ENCODE measurements around the gene CD99. TPM values are rescaled to one million over a fixed set of nuclear protein-coding genes. Genes with fewer than 3 reads are reported as not detected.

The CD99 gene
- total RNA-seq, 1 experiment from 2014 or later = 77.9 TPM

DNA sequence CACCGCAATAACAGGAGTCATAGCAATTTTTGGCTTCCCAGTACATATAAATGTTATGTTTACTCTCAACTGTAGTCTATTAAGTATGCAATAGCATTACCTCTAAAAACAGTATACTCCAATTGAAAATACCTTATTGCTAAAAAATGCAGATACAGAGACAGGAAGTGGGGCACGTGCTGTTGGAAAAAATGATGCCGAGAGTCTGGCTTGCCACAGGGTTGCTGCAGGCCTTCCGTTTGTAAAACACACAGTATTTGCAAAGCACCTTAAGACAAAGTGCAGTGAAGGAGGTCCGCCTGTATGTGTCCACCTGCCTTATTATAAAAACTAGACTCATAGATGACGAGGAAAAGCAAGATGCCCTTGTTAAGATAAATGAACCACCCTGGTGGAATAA lies 23.5 kb downstream of the CD99 start (continued):
- TF ChIP-seq, protein P1, sequence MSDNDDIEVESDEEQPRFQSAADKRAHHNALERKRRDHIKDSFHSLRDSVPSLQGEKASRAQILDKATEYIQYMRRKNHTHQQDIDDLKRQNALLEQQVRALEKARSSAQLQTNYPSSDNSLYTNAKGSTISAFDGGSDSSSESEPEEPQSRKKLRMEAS (CRISPR knock-in tag; IDR thresholded peaks at IDR 0.05) = no peak
- TF ChIP-seq HMGXB4 (CRISPR knock-in tag; IDR thresholded peaks at IDR 0.05) = no peak
- TF ChIP-seq IRF1 (CRISPR knock-in tag; IDR thresholded peaks at IDR 0.05) = no peak
- no peak for TF ChIP-seq ZNF396 (CRISPR knock-in tag; IDR thresholded peaks at IDR 0.05; ENCODE audit: borderline replicate concordance)

DNA sequence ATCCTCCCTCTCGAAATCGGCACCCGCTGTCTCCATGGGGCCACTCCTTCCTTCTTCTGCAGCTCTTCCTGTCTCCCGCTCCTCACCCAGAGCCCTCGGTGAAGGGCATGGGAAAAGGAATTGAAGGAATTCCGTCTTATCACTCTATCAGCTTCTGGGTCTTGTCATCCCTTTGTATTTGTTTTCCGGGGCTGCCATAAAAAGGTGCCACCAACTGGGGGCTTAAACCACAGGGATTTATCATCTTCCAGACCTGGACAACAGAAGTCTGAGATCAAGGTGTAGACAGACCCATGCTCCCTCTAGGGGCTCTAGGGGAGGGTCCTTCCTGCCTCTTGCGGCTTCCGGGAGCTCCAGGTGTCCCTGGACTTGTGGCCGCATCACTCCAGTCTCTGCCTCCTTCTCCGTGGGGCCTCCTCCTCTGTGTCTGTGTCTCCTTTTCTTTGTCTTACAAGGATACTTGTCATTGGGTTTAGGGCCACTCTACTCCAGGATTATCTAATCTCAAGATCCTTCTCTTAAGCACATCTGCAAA lies 24.0 kb downstream of the CD99 start:
- DNase-seq (ENCODE audit: low spot score) = no peak
- H3K4me1 Mint-ChIP-seq = peaks cover 12% of the 10 kb centered on the region
- peak; percentile 26; the same call in 1 of the 2 replicates for ATAC-seq
- peaks cover 9% of the 10 kb centered on the region for H3K36me3 Mint-ChIP-seq
- no peaks in the 10 kb centered on the region for H3K9me3 Mint-ChIP-seq
- POLR2A ChIA-PET = no interaction called here
- H3K4me3 Mint-ChIP-seq = no peak overlapping the region
- H3K27me3 Mint-ChIP-seq (ENCODE audit: low read depth) = no peaks in the 10 kb centered on the region
- no peak for TF ChIP-seq JUN (CRISPR knock-in tag; IDR thresholded peaks at IDR 0.05)
- no peak for TF ChIP-seq ARID4B (CRISPR knock-in tag; IDR thresholded peaks at IDR 0.05; ENCODE audit: borderline replicate concordance)
- TF ChIP-seq MXD4 (CRISPR knock-in tag; IDR thresholded peaks at IDR 0.05; ENCODE audit: borderline replicate concordance) = no peak
- TF ChIP-seq, protein P2, sequence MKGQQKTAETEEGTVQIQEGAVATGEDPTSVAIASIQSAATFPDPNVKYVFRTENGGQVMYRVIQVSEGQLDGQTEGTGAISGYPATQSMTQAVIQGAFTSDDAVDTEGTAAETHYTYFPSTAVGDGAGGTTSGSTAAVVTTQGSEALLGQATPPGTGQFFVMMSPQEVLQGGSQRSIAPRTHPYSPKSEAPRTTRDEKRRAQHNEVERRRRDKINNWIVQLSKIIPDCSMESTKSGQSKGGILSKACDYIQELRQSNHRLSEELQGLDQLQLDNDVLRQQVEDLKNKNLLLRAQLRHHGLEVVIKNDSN (CRISPR knock-in tag; IDR thresholded peaks at IDR 0.05) = no peak
- TF ChIP-seq, protein P3, sequence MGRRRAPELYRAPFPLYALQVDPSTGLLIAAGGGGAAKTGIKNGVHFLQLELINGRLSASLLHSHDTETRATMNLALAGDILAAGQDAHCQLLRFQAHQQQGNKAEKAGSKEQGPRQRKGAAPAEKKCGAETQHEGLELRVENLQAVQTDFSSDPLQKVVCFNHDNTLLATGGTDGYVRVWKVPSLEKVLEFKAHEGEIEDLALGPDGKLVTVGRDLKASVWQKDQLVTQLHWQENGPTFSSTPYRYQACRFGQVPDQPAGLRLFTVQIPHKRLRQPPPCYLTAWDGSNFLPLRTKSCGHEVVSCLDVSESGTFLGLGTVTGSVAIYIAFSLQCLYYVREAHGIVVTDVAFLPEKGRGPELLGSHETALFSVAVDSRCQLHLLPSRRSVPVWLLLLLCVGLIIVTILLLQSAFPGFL (CRISPR knock-in tag; IDR thresholded peaks at IDR 0.05; ENCODE audit: borderline replicate concordance) = no peak
- no peak for TF ChIP-seq E2F4 (CRISPR knock-in tag; IDR thresholded peaks at IDR 0.05; ENCODE audit: borderline replicate concordance, low read depth)
- no peak for TF ChIP-seq ZNF263 (CRISPR knock-in tag; IDR thresholded peaks at IDR 0.05; ENCODE audit: low read depth)
- TF ChIP-seq ZNF232 (CRISPR knock-in tag; IDR thresholded peaks at IDR 0.05) = no peak
- TF ChIP-seq NR3C1 (CRISPR knock-in tag; conservative IDR thresholded peaks at IDR 0.05; ENCODE audit: low read depth) = no peak
- TF ChIP-seq NFATC4 (CRISPR knock-in tag; IDR thresholded peaks at IDR 0.05) = no peak
- TF ChIP-seq SP1 (CRISPR knock-in tag; conservative IDR thresholded peaks at IDR 0.05) = no peak
- TF ChIP-seq PRRX2 (CRISPR knock-in tag; IDR thresholded peaks at IDR 0.05) = no peak
- TF ChIP-seq RORB (CRISPR knock-in tag; IDR thresholded peaks at IDR 0.05) = no peak
- TF ChIP-seq NR1H2 (CRISPR knock-in tag; IDR thresholded peaks at IDR 0.05) = no peak
- TF ChIP-seq ZNF138 (CRISPR knock-in tag; conservative IDR thresholded peaks at IDR 0.05) = no peak
- no peak for TF ChIP-seq EMX1 (CRISPR knock-in tag; IDR thresholded peaks at IDR 0.05)
- TF ChIP-seq NFYB (CRISPR knock-in tag; conservative IDR thresholded peaks at IDR 0.05; ENCODE audit: low read depth) = no peak
- TF ChIP-seq, protein P4, sequence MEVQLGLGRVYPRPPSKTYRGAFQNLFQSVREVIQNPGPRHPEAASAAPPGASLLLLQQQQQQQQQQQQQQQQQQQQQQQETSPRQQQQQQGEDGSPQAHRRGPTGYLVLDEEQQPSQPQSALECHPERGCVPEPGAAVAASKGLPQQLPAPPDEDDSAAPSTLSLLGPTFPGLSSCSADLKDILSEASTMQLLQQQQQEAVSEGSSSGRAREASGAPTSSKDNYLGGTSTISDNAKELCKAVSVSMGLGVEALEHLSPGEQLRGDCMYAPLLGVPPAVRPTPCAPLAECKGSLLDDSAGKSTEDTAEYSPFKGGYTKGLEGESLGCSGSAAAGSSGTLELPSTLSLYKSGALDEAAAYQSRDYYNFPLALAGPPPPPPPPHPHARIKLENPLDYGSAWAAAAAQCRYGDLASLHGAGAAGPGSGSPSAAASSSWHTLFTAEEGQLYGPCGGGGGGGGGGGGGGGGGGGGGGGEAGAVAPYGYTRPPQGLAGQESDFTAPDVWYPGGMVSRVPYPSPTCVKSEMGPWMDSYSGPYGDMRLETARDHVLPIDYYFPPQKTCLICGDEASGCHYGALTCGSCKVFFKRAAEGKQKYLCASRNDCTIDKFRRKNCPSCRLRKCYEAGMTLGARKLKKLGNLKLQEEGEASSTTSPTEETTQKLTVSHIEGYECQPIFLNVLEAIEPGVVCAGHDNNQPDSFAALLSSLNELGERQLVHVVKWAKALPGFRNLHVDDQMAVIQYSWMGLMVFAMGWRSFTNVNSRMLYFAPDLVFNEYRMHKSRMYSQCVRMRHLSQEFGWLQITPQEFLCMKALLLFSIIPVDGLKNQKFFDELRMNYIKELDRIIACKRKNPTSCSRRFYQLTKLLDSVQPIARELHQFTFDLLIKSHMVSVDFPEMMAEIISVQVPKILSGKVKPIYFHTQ (CRISPR knock-in tag; IDR thresholded peaks at IDR 0.05) = no peak
- CTCF ChIA-PET = no interaction called here
- peak overlapping the region; percentile 36; the same call in 1 of the 2 replicates for H3K27ac Mint-ChIP-seq

Measured in WTC11 (cell line).